ENCODE measurements around the gene HOXB9. TPM values are rescaled to one million over a fixed set of nuclear protein-coding genes. Genes with fewer than 3 reads are reported as not detected.

The HOXB9 gene
- total and polyA plus RNA-seq, 2 of the 13 experiments (the other 11 are each of a cell fraction or from before 2014, with no cell fraction given): not detected

- POLR2A ChIA-PET: no interaction called here
- Histone ChIP-seq H3K36me3 (replicated peaks in 1 of 2; ENCODE audit: control insufficient read depth in 1 of 2, insufficient read depth in 2 of 2, low read length in 2 of 2) (no peaks in the 10 kb centered on the region), H3K9me3 (ENCODE audit: low read length) (no peaks in the 10 kb centered on the region), H3K79me2 (ENCODE audit: insufficient read depth, low read length) (no peaks in the 10 kb centered on the region), H3K4me1 (ENCODE audit: insufficient read depth, low read length) (no peaks in the 10 kb centered on the region), H3K4me2 (ENCODE audit: low read depth, low read length) (no peak overlapping the region), H3K27ac (ENCODE audit: extremely low read length, insufficient read depth, low read length) (no peak overlapping the region), H2AFZ (ENCODE audit: low read length) (no peak overlapping the region), H3K4me3 (replicated peaks in 1 of 3; ENCODE audit: insufficient read depth in 1 of 3, low read depth in 2 of 3, low read length in 3 of 3) (no peak overlapping the region), H3K9ac (ENCODE audit: insufficient read depth, low read depth, low read length) (no peak overlapping the region), H4K20me1 (ENCODE audit: insufficient read depth, low read length) (0 out of 2 replicates have a peak, but pooled peaks cover under 1% of the 10 kb centered on the region), H3K27me3 (ENCODE audit: control insufficient read depth in 1 of 2, insufficient read depth in 2 of 2, low read length in 2 of 2) (peaks cover 39 to 97% of the 10 kb centered on the region in 2 experiments)
- no TSS peak for BruUV-seq (replicated peaks)
- TF ChIP-seq ZNF496 (CRISPR knock-in tag; IDR thresholded peaks at IDR 0.05; ENCODE audit: insufficient replicate concordance) (no peak), UBTF (CRISPR knock-in tag; IDR thresholded peaks at IDR 0.05) (0 out of 2 replicates have a peak, but pooled peaks have one; percentile 14), CENPT (CRISPR knock-in tag; IDR thresholded peaks at IDR 0.05; ENCODE audit: low read depth) (no peak), EZH2 (conservative IDR thresholded peaks at IDR 0.05; ENCODE audit: low read depth, low read length) (peak; percentile 79), ATM (IDR thresholded peaks at IDR 0.05; ENCODE audit: borderline replicate concordance) (no peak)
- in situ Hi-C loops (cut with HindIII; ENCODE audit: extremely low pct_ligation_motif_present, low pct_unique_long_range_greater_than_20kb): no loop called here
- intact Hi-C loops (cut with micrococcal nuclease; ENCODE audit: unreplicated experiment): no loop called here
- FAIRE-seq (no peak), ATAC-seq (peak; percentile 43), DNase-seq (ENCODE audit: low spot score) (no peak)
- CTCF ChIA-PET (ENCODE audit: low intra/inter-chr PET ratio, low total read pairs): no interaction called here
- 31% methylated on average over 30 of the region's 69 CpGs for WGBS (ENCODE audit: low lambda C conversion rate)
These were observed 488 bp downstream of the HOXB9 start for GRCh38 chr17:48625495-48626244.

Data from HepG2 (cell line).